Activated T-helper 17 cell treated with anti-CD3 and anti-CD28 coated beads, Interleukin-2, amount 50 U/mL, for 72 hours (primary cell): ENCODE data around the gene KRTCAP3. TPM values are rescaled to one million over a fixed set of nuclear protein-coding genes. Genes with fewer than 3 reads are reported as not detected.
A peak's percentile ranks its signal among the peaks of the same experiment; 100 is the strongest.

Experiments
- ATAC-seq: fragments of 150-1000 bp; cut with Tn5 transposase; replicated peaks from 2 replicates; pipeline ENCODE4 v1.10.0; 2021; ENCODE audit warnings: mild to moderate bottlenecking, moderate library complexity
- H3K27ac Mint-ChIP-seq: one replicate; pipeline ENCODE4 v1.8.0; 2022; ENCODE audit warnings: mixed read lengths
- H3K27me3 Mint-ChIP-seq: one replicate; pipeline ENCODE4 v1.8.0; 2022; ENCODE audit warnings: mixed read lengths
- H3K36me3 Mint-ChIP-seq: one replicate; pipeline ENCODE4 v1.8.0; 2022; ENCODE audit warnings: low read depth, mild to moderate bottlenecking, mixed read lengths
- H3K4me1 Mint-ChIP-seq: one replicate; pipeline ENCODE4 v1.8.0; 2022; ENCODE audit warnings: mixed read lengths
- H3K4me3 Mint-ChIP-seq: one replicate; pipeline ENCODE4 v1.8.0; 2022; ENCODE audit warnings: mild to moderate bottlenecking, mixed read lengths
- H3K9me3 Mint-ChIP-seq: one replicate; pipeline ENCODE4 v1.8.0; 2022; ENCODE audit warnings: mixed read lengths
- total RNA-seq, 2 donors: library from RNA; stranded (reverse); gene quantifications; one replicate each; pipeline ENCODE4 v1.2.3, GENCODE V29; 2022

The KRTCAP3 gene
- total RNA-seq, 2 donors from 2014 or later = 2.6 to 5.0 TPM

GRCh38 chr2:27464443-27464842 is 22.3 kb downstream of the KRTCAP3 start:
- Mint-ChIP-seq H3K27ac (no peak overlapping the region), H3K27me3 (no peaks in the 10 kb centered on the region), H3K36me3 (no peaks in the 10 kb centered on the region), H3K4me3 (no peak overlapping the region), H3K4me1 (no peaks in the 10 kb centered on the region), H3K9me3 (no peaks in the 10 kb centered on the region)
- no peak for ATAC-seq

DNA sequence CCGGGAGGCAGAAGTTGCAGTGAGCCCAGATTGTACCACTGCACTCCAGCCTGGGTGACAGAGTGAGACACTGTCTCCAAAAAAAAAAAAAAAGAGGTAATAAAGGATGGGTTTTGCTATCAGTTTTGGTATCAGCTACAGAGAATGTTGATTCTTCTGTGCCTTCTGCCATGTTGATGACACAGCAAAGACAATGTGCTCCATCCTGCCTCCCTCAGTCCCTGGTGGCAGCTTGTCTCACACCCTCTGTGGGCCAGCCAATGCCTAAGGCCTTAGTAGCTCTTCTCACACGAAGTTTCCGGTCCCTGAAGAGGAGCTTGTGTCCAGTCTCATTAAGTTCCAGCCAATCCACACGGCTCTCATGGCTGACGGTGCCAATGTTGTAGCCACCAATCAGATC is 29.8 kb downstream of the KRTCAP3 start:
- H3K4me3 Mint-ChIP-seq = no peak overlapping the region
- no peaks in the 10 kb centered on the region for H3K27me3 Mint-ChIP-seq
- ATAC-seq = no peak
- H3K36me3 Mint-ChIP-seq = peaks cover 24% of the 10 kb centered on the region
- H3K9me3 Mint-ChIP-seq = no peaks in the 10 kb centered on the region
- no peaks in the 10 kb centered on the region for H3K4me1 Mint-ChIP-seq
- H3K27ac Mint-ChIP-seq = no peak overlapping the region

- H3K9me3 Mint-ChIP-seq = no peaks in the 10 kb centered on the region
- ATAC-seq = no peak
- H3K27me3 Mint-ChIP-seq = no peaks in the 10 kb centered on the region
- no peak overlapping the region for H3K4me3 Mint-ChIP-seq
- H3K4me1 Mint-ChIP-seq = peaks cover 9% of the 10 kb centered on the region
- H3K27ac Mint-ChIP-seq = no peak overlapping the region
- H3K36me3 Mint-ChIP-seq = peaks cover 12% of the 10 kb centered on the region
These were observed 43.3 kb downstream of the KRTCAP3 start for GRCh38 chr2:27485496-27485895.

- Mint-ChIP-seq H3K4me1 (peaks cover 9% of the 10 kb centered on the region), H3K36me3 (no peaks in the 10 kb centered on the region), H3K27ac (peak overlapping the region; percentile 94), H3K4me3 (peak overlapping the region; percentile 92), H3K27me3 (peaks cover 4% of the 10 kb centered on the region), H3K9me3 (no peaks in the 10 kb centered on the region)
- ATAC-seq = no peak
These were observed 46.9 kb downstream of the KRTCAP3 start for GRCh38 chr2:27489118-27489497.

DNA sequence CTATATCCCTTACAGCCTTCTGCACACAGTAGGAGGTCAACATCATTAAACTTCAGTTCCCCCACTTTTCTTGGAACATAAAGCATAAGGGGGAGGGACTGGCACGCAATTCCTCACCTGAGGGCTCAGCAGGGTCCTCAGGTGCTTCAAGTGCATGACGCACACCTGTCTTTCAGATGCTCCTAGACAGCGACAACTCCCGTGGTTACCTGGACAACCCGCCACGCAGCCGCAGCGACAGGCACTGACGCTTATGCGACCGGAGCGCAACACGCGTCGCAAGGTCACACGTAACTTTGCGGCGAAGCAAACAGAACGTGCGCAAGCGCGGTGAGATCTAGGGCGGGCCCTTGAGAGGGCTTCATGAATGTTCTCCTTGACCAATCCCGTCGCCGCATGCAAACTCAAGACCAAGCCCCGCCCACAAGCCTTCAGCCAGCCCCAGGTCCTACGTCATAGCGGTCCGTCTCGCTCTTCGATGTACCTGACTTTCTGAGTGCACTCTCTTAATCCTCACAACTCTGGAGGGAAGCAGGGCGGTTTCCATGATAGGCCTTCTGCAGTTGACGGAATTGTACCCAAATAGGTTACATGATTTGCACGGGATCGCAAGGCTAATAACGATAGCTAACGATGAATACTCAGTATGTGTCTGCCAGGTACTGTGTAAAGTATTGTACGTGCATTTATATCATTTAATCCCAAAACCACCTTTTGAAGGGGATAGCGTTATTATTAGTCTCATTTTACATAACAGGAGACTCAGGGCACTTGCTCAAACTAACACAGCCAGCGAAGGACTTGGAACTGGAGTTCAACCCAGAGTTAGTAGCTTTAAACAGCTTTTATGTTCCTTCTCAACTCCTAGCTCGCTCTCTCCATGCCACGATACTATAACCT is 47.6 kb downstream of the KRTCAP3 start, which contains the start of gene IFT172:
IFT172 (minus strand) TSS at position 246 of the 900 bp plus-strand sequence; CDS start at position 156, 90 bp downstream.
- Mint-ChIP-seq H3K27ac (peak within 1 kb of the TSS; percentile 94), H3K27me3 (peaks cover 4% of the 10 kb centered on the region), H3K4me1 (peaks cover 9% of the 10 kb centered on the region), H3K36me3 (no peaks in the 10 kb centered on the region), H3K9me3 (no peaks in the 10 kb centered on the region), H3K4me3 (peak within 1 kb of the TSS; percentile 92)
- peak; percentile 95 for ATAC-seq

GRCh38 chr2:27492557-27492956 is 50.4 kb downstream of the KRTCAP3 start:
- Mint-ChIP-seq H3K27ac (no peak overlapping the region), H3K9me3 (no peaks in the 10 kb centered on the region), H3K4me3 (no peak overlapping the region), H3K36me3 (no peaks in the 10 kb centered on the region), H3K27me3 (peaks cover 25% of the 10 kb centered on the region), H3K4me1 (peaks cover 9% of the 10 kb centered on the region)
- no peak for ATAC-seq

DNA sequence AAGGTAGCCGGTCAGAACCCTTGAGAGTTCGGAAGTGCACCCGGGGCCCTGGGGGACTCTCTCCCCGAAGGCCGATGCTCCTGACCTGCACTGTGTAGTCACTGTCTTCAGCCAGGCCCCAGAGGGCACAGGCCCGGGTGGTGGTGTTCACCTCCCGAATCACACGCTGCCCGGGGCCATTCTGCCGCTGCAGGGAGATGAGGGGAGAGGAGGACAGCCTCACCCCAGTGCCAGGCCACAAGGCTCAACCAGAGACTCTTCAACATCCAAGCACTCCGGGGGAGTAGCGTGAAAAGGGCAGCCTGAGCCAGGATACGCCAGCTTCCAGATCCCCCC is 51.7 kb downstream of the KRTCAP3 start:
- Mint-ChIP-seq H3K4me1 (peaks cover 9% of the 10 kb centered on the region), H3K27ac (no peak overlapping the region), H3K27me3 (peaks cover 35% of the 10 kb centered on the region), H3K4me3 (peak overlapping the region; percentile 56), H3K36me3 (no peaks in the 10 kb centered on the region), H3K9me3 (no peaks in the 10 kb centered on the region)
- no peak for ATAC-seq

Other genes starting within 250 kb of the KRTCAP3 start
- 10 to 100 TPM; 45.9 to 59.2 TPM for gene ATRAID, start 230.3 kb upstream of the KRTCAP3 start, total RNA-seq
- 10 to 100 TPM; 33.8 to 72.0 TPM for gene SLC5A6, start 230.1 kb upstream of the KRTCAP3 start, total RNA-seq
- 100 to 1,000 TPM in 1 of 2 donors, 10 to 100 TPM in 1; 54.0 to 106 TPM for gene CAD, start 225.0 kb upstream of the KRTCAP3 start, total RNA-seq
- under 1 TPM in 1 of 2 donors, not detected in 1; 0.50 TPM for gene SLC30A3, start 179.3 kb upstream of the KRTCAP3 start, total RNA-seq
- gene DNAJC5G, start 166.9 kb upstream of the KRTCAP3 start, total RNA-seq = not detected
- under 1 TPM in 1 of 2 donors, not detected in 1; 0.13 TPM for gene TRIM54, start 160.0 kb upstream of the KRTCAP3 start, total RNA-seq
- gene UCN, start 133.9 kb upstream of the KRTCAP3 start, total RNA-seq = 1 to 10 TPM; 1.7 to 2.4 TPM
- gene MPV17, start 119.3 kb upstream of the KRTCAP3 start, total RNA-seq = 10 to 100 TPM; 77.2 to 89.2 TPM
- gene GTF3C2, start 85.6 kb upstream of the KRTCAP3 start, total RNA-seq = 10 to 100 TPM; 67.2 to 85.8 TPM
- 10 to 100 TPM; 34.7 to 42.9 TPM for gene EIF2B4, start 72.0 kb upstream of the KRTCAP3 start, total RNA-seq
- 10 to 100 TPM; 59.0 to 90.4 TPM for gene SNX17, start 71.8 kb upstream of the KRTCAP3 start, total RNA-seq
- gene ZNF513, start 61.6 kb upstream of the KRTCAP3 start, total RNA-seq = 10 to 100 TPM; 10.8 to 16.2 TPM
- gene PPM1G, start 32.8 kb upstream of the KRTCAP3 start, total RNA-seq = 100 to 1,000 TPM in 1 of 2 donors, 10 to 100 TPM in 1; 67.0 to 158 TPM
- 10 to 100 TPM; 65.2 to 76.1 TPM for gene NRBP1, start 13.8 kb upstream of the KRTCAP3 start, total RNA-seq
- gene IFT172, start 47.4 kb downstream of the KRTCAP3 start, total RNA-seq = 10 to 100 TPM; 10.5 to 18.6 TPM
- under 1 TPM in 1 of 2 donors, not detected in 1; 0.21 TPM for gene FNDC4, start 52.8 kb downstream of the KRTCAP3 start, total RNA-seq
- gene GCKR, start 54.5 kb downstream of the KRTCAP3 start, total RNA-seq = not detected
- 10 to 100 TPM; 27.2 to 39.5 TPM for gene ZNF512, start 140.7 kb downstream of the KRTCAP3 start, total RNA-seq
- under 1 TPM; 0.26 to 0.45 TPM for gene CCDC121, start 186.6 kb downstream of the KRTCAP3 start, total RNA-seq
- gene GPN1, start 186.7 kb downstream of the KRTCAP3 start, total RNA-seq = 10 to 100 TPM; 38.5 to 55.4 TPM
- 10 to 100 TPM; 27.7 to 32.7 TPM for gene SUPT7L, start 221.2 kb downstream of the KRTCAP3 start, total RNA-seq
- gene SLC4A1AP, start 221.5 kb downstream of the KRTCAP3 start, total RNA-seq = 10 to 100 TPM; 23.6 to 25.5 TPM